Measurements from ENCODE around the gene SLC24A2. TPM values are rescaled to one million over a fixed set of nuclear protein-coding genes. Genes with fewer than 3 reads are reported as not detected.

SLC24A2 gene
- total and polyA plus RNA-seq, 8 donors = 0.05 to 2.6 (median 0.37) TPM; not detected in 5

GRCh38 chr9:19816769-19817168 lies 27.9 kb upstream of the SLC24A2 start:
- Histone ChIP-seq H3K27ac (no peak overlapping the region), H3K4me1 (no peaks in the 10 kb centered on the region), H3K4me3 (no peak overlapping the region), H3K36me3 (no peaks in the 10 kb centered on the region), H3K27me3 (no peaks in the 10 kb centered on the region), H3K9me3 (peaks cover 0 to 31% (median 12%) of the 10 kb centered on the region in 4 donors)
- intact Hi-C loops (cut with DNase I; ENCODE audit: low total_unique reads) = no loop called here
- DNase-seq = no peak
- 73 to 80% (median 76%) methylated on average over 2 of the region's 2 CpGs for WGBS, 5 donors
- TF ChIP-seq POLR2AphosphoS5 (IDR thresholded peaks at IDR 0.05) = no peak
- no peak for TF ChIP-seq POLR2A (IDR thresholded peaks at IDR 0.05)
- TF ChIP-seq CTCF (IDR thresholded peaks at IDR 0.05) = no peak
- no peak for TF ChIP-seq EP300 (IDR thresholded peaks at IDR 0.05)

GRCh38 chr9:19812194-19812593 lies 23.4 kb upstream of the SLC24A2 start:
- Histone ChIP-seq H3K27me3 (no peaks in the 10 kb centered on the region), H3K4me1 (no peaks in the 10 kb centered on the region), H3K36me3 (no peaks in the 10 kb centered on the region), H3K9me3 (peaks cover 0 to 20% (median 11%) of the 10 kb centered on the region in 4 donors), H3K4me3 (no peak overlapping the region), H3K27ac (no peak overlapping the region)
- no peak for TF ChIP-seq POLR2A (IDR thresholded peaks at IDR 0.05)
- TF ChIP-seq EP300 (IDR thresholded peaks at IDR 0.05) = no peak
- no peak for TF ChIP-seq POLR2AphosphoS5 (IDR thresholded peaks at IDR 0.05)
- no peak for TF ChIP-seq CTCF (IDR thresholded peaks at IDR 0.05)
- no peak for DNase-seq
- intact Hi-C loops (cut with DNase I; ENCODE audit: low total_unique reads) = no loop called here

- no peak overlapping the region for H3K27ac ChIP-seq
- peaks cover 0 to 10% (median 2%) of the 10 kb centered on the region in 4 donors for H3K9me3 ChIP-seq
- no peaks in the 10 kb centered on the region for H3K27me3 ChIP-seq
- TF ChIP-seq CTCF (IDR thresholded peaks at IDR 0.05) = no peak
- intact Hi-C loops (cut with DNase I; ENCODE audit: low total_unique reads) = no loop called here
- WGBS, 5 donors = 85 to 91% (median 86%) methylated on average over 16 of the region's 16 CpGs
- H3K36me3 ChIP-seq = no peaks in the 10 kb centered on the region
- H3K4me1 ChIP-seq = no peaks in the 10 kb centered on the region
- DNase-seq = no peak
- H3K4me3 ChIP-seq = no peak overlapping the region
Measured at GRCh38 chr9:19809422-19810269, 20.8 kb upstream of the SLC24A2 start.

GRCh38 chr9:19807182-19807892 lies 18.5 kb upstream of the SLC24A2 start:
- no peak overlapping the region for H3K4me3 ChIP-seq
- no peak overlapping the region for H3K27ac ChIP-seq
- no peak for TF ChIP-seq EP300 (IDR thresholded peaks at IDR 0.05)
- TF ChIP-seq CTCF (IDR thresholded peaks at IDR 0.05) = no peak
- TF ChIP-seq POLR2A (IDR thresholded peaks at IDR 0.05) = no peak
- TF ChIP-seq POLR2AphosphoS5 (IDR thresholded peaks at IDR 0.05) = no peak
- 25 to 36% (median 29%) methylated on average over 4 of the region's 4 CpGs for WGBS, 5 donors
- no peak for DNase-seq
- no peaks in the 10 kb centered on the region for H3K4me1 ChIP-seq
- H3K9me3 ChIP-seq = peaks cover 0 to 4% (median 1%) of the 10 kb centered on the region in 4 donors
- H3K36me3 ChIP-seq = no peaks in the 10 kb centered on the region
- H3K27me3 ChIP-seq = no peaks in the 10 kb centered on the region
- intact Hi-C loops (cut with DNase I; ENCODE audit: low total_unique reads) = no loop called here

All from stomach (tissue), 9 donors.